PC-3 (cell line): ENCODE results near the gene RPL27A. TPM values are rescaled to one million over a fixed set of nuclear protein-coding genes. Genes with fewer than 3 reads are reported as not detected.

Experiments
- ATAC-seq: fragments of 200-7000 bp; cut with Tn5 transposase; 2 replicates; pipeline ENCODE4 v1.9.1; 2020; ENCODE audit warnings: mild to moderate bottlenecking, moderate library complexity
- BruUV-seq: library from RNA; stranded (reverse); fragments of 400-500 nt; replicated peaks from 2 replicates; lab custom pipeline; 2021; lab: Mats Ljungman, UMichigan
- CTCF ChIA-PET: fragments of 300-600 bp; sonication (Branson Sonifier 250); formaldehyde crosslinking; loops from one replicate; lab custom pipeline; 2022; ENCODE audit warnings: antibody characterized with exemption; lab: Charles Lee
- POLR2A ChIA-PET: fragments of 300-600 bp; sonication (Branson Sonifier 250); formaldehyde crosslinking; loops from one replicate; lab custom pipeline; 2022; ENCODE audit warnings: antibody characterized with exemption; ENCODE audit not compliant: unreplicated experiment; lab: Charles Lee
- DNase-seq: peaks from one replicate; pipeline ENCODE4 v3.0.0-alpha.2; 2015
- H2AFZ ChIP-seq: fragments of 300-600 bp; sonication (generic); 2 replicates; pipeline ENCODE4 v1.6.0; 2016; ENCODE audit warnings: antibody characterized with exemption, low read length
- H3F3A ChIP-seq: fragments of 300-600 bp; sonication (generic); one replicate; pipeline ENCODE4 v1.6.0; 2017; ENCODE audit warnings: antibody characterized with exemption, low read length, control low read depth, mild to moderate bottlenecking; ENCODE audit not compliant: unreplicated experiment
- H3K27ac ChIP-seq: fragments of 300-600 bp; sonication (generic); 2 replicates; pipeline ENCODE4 v1.5.1; 2016; ENCODE audit warnings: mild to moderate bottlenecking, low read length
- H3K27me3 ChIP-seq: fragments of 300-600 bp; sonication (generic); 2 replicates; pipeline ENCODE4 v1.6.1; 2016; ENCODE audit warnings: low read length, mixed read lengths
- H3K36me3 ChIP-seq: fragments of 300-600 bp; sonication (generic); 2 replicates; pipeline ENCODE4 v1.6.1; 2016; ENCODE audit warnings: low read depth, mixed run types, low read length, mixed read lengths
- H3K4me1 ChIP-seq: fragments of 300-600 bp; sonication (generic); 2 replicates; pipeline ENCODE4 v1.5.1; 2016; ENCODE audit warnings: low read length; ENCODE audit not compliant: insufficient read depth
- H3K4me2 ChIP-seq: fragments of 300-600 bp; sonication (generic); 2 replicates; pipeline ENCODE4 v1.6.0; 2016; ENCODE audit warnings: low read length
- H3K4me3 ChIP-seq: fragments of 300-600 bp; sonication (generic); 2 replicates; pipeline ENCODE4 v1.5.1; 2016; ENCODE audit warnings: mild to moderate bottlenecking, low read length, mixed read lengths
- H3K79me2 ChIP-seq: fragments of 300-600 bp; sonication (generic); 2 replicates; pipeline ENCODE4 v1.6.1; 2017; ENCODE audit warnings: low read length, mixed read lengths
- H3K9ac ChIP-seq: fragments of 300-600 bp; sonication (generic); 2 replicates; pipeline ENCODE4 v1.6.0; 2016; ENCODE audit warnings: mild to moderate bottlenecking, low read length
- H3K9me2 ChIP-seq: fragments of 300-600 bp; sonication (generic); replicated peaks from 2 replicates; pipeline ENCODE4 v1.6.1; 2016; ENCODE audit warnings: mixed run types, low read length, mixed read lengths
- H3K9me3 ChIP-seq: fragments of 300-600 bp; sonication (generic); 2 replicates; pipeline ENCODE4 v1.6.1; 2016; ENCODE audit warnings: low read length, mixed read lengths
- H4K20me1 ChIP-seq: fragments of 300-600 bp; sonication (generic); 2 replicates; pipeline ENCODE4 v1.6.1; 2016; ENCODE audit warnings: low read length, mixed read lengths
- EZH2 ChIP-seq: fragments of 300-600 bp; sonication (generic); IDR thresholded peaks from one replicate; pipeline ENCODE4 v1.6.1; 2017; ENCODE audit warnings: antibody characterized with exemption, mild to moderate bottlenecking, low read length; ENCODE audit not compliant: unreplicated experiment
- EZH2phosphoT487 ChIP-seq: fragments of 300-600 bp; sonication (generic); IDR thresholded peaks from 2 replicates; pipeline ENCODE4 v1.6.1; 2018; ENCODE audit warnings: mild to moderate bottlenecking, antibody characterized with exemption, low read length, borderline replicate concordance
- intact Hi-C: fragments of 100-400 bp; cut with micrococcal nuclease; formaldehyde crosslinking; loops from 2 replicates; pipeline ENCODE4 v1.9.0; 2023
- total RNA-seq: library from RNA; depleted of rRNA; stranded (reverse); fragments of >200 nt; gene quantifications from 2 replicates; pipeline ENCODE4 v1.2.3, GENCODE V29; 2014
- TF ChIP-seq, protein P1 (sequence below): fragments of 300-600 bp; sonication (generic); conservative IDR thresholded peaks from 2 replicates; pipeline ENCODE4 v1.5.1; 2017; ENCODE audit warnings: antibody characterized with exemption, low read depth, mild to moderate bottlenecking, low read length

Gene RPL27A
- total RNA-seq, 1 experiment from 2014 or later = 1,132 TPM

DNA sequence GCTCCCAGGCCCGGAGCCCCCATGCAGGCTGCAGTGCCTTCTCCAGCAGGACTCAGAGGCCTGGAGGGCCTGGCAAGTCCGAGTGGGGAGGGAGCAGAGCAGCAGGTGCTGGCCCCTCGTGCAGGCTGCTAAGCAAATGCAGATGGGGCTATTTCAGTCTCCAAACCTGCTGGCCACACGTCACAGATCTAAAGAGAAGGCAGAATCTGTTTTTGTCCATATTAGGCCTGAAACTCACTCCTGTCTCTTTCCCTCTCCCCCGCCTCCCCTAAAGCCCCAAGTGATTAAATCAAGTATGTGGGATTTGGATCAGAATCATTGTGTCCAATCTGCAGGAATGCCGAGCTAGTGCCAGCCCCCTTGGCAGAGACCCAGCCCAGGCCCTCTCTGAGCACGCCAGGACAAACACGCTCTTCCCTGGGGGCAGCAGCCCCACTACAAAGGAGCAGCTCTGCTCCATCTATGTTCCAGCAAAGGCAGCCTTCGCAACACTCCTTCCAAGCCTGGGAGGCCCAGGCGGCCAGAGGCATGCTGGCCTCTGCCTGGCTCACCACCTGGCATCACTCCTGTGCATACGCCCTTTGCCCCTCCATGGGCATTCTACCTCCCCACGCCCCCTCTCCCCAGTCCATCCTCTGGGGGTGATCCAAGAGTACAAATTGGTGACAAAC is 26.5 kb downstream of the RPL27A start:
- ChIA-PET POLR2A (no interaction called here), CTCF (no interaction called here)
- Histone ChIP-seq H3K9ac (no peak overlapping the region), H3K9me2 (no peaks in the 10 kb centered on the region), H3K27me3 (no peaks in the 10 kb centered on the region), H3K4me3 (no peak overlapping the region), H3K36me3 (no peaks in the 10 kb centered on the region), H4K20me1 (no peaks in the 10 kb centered on the region), H3K27ac (no peak overlapping the region), H3K4me2 (no peak overlapping the region), H2AFZ (no peak overlapping the region), H3K4me1 (no peaks in the 10 kb centered on the region), H3K79me2 (no peaks in the 10 kb centered on the region), H3F3A (no peaks in the 10 kb centered on the region), H3K9me3 (no peaks in the 10 kb centered on the region)
- no peak for TF ChIP-seq EZH2
- intact Hi-C loops = no loop called here
- no TSS peak for BruUV-seq
- DNase-seq (no peak), ATAC-seq (no peak)

DNA sequence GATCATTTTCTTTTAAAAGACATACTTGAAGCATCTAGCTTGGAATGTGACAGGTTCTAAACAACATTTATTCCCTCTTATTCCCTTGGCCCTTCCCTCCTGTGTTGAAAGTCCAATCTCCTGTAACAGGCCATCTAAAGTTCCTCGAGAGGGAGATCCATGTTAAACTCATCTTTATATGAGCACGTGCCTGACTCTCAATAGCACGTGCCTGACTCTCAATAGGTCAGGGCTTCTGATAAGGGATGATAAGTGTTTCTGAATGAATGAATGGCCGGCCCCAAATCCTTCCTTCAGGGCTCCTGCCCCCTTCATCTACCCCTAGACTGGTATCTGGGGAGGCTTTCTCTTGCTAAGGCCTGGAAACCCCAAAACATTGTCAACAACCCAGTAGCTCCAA is 27.2 kb downstream of the RPL27A start:
- Histone ChIP-seq H3F3A (no peaks in the 10 kb centered on the region), H3K9ac (no peak overlapping the region), H3K79me2 (no peaks in the 10 kb centered on the region), H2AFZ (no peak overlapping the region), H3K4me2 (no peak overlapping the region), H4K20me1 (no peaks in the 10 kb centered on the region), H3K4me3 (no peak overlapping the region), H3K27me3 (no peaks in the 10 kb centered on the region), H3K9me2 (no peaks in the 10 kb centered on the region), H3K27ac (no peak overlapping the region), H3K4me1 (no peaks in the 10 kb centered on the region), H3K9me3 (no peaks in the 10 kb centered on the region), H3K36me3 (no peaks in the 10 kb centered on the region)
- CTCF ChIA-PET = no interaction called here
- intact Hi-C loops = no loop called here
- BruUV-seq = no TSS peak
- ATAC-seq (no peak), DNase-seq (no peak)
- TF ChIP-seq EZH2 (no peak), EZH2phosphoT487 (no peak)
- TF ChIP-seq, protein P1, sequence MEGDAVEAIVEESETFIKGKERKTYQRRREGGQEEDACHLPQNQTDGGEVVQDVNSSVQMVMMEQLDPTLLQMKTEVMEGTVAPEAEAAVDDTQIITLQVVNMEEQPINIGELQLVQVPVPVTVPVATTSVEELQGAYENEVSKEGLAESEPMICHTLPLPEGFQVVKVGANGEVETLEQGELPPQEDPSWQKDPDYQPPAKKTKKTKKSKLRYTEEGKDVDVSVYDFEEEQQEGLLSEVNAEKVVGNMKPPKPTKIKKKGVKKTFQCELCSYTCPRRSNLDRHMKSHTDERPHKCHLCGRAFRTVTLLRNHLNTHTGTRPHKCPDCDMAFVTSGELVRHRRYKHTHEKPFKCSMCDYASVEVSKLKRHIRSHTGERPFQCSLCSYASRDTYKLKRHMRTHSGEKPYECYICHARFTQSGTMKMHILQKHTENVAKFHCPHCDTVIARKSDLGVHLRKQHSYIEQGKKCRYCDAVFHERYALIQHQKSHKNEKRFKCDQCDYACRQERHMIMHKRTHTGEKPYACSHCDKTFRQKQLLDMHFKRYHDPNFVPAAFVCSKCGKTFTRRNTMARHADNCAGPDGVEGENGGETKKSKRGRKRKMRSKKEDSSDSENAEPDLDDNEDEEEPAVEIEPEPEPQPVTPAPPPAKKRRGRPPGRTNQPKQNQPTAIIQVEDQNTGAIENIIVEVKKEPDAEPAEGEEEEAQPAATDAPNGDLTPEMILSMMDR = no peak
- POLR2A ChIA-PET = no interaction called here

DNA sequence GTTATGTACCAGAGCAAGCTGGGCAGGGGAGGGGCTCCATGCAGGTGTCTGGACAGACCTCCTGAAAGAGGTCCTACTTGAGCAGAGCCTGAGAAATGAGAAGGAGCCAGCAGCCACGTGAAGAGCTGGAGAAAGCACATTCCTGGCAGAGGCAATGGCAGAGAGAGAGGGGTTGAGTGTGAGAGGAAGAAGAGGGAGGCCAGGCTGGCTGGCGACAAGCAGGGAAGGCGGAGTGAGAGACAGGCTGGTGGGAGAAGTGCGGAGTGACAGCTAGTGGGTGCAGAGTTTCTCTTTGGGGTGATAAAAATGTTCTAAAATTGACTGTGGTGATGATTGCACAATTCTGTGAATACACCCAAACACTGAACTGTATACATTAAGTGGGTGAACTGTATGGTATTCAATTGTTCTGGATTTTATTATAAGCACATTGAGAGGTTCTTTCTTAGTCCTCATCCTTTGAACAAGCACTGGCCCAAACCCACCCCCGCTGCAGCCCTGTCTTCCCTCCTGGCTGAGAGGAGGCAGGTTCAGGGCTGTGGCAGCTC is 29.4 kb downstream of the RPL27A start:
- Histone ChIP-seq H3K4me2 (no peak overlapping the region), H3K79me2 (0 out of 2 replicates have a peak, but pooled peaks cover 5% of the 10 kb centered on the region), H3K4me3 (no peak overlapping the region), H2AFZ (no peak overlapping the region), H3K36me3 (no peaks in the 10 kb centered on the region), H3F3A (peaks cover 2% of the 10 kb centered on the region), H3K9ac (no peak overlapping the region), H3K9me3 (no peaks in the 10 kb centered on the region), H4K20me1 (no peaks in the 10 kb centered on the region), H3K9me2 (no peaks in the 10 kb centered on the region), H3K27ac (no peak overlapping the region), H3K4me1 (peaks cover 6% of the 10 kb centered on the region), H3K27me3 (no peaks in the 10 kb centered on the region)
- ATAC-seq (no peak), DNase-seq (no peak)
- no TSS peak for BruUV-seq
- intact Hi-C loops = no loop called here
- POLR2A ChIA-PET = no interaction called here
- CTCF ChIA-PET = no interaction called here
- TF ChIP-seq, protein P1 = no peak
- TF ChIP-seq EZH2phosphoT487 = no peak
- no peak for TF ChIP-seq EZH2
